ENCODE data around the gene NOXA1.

DNA sequence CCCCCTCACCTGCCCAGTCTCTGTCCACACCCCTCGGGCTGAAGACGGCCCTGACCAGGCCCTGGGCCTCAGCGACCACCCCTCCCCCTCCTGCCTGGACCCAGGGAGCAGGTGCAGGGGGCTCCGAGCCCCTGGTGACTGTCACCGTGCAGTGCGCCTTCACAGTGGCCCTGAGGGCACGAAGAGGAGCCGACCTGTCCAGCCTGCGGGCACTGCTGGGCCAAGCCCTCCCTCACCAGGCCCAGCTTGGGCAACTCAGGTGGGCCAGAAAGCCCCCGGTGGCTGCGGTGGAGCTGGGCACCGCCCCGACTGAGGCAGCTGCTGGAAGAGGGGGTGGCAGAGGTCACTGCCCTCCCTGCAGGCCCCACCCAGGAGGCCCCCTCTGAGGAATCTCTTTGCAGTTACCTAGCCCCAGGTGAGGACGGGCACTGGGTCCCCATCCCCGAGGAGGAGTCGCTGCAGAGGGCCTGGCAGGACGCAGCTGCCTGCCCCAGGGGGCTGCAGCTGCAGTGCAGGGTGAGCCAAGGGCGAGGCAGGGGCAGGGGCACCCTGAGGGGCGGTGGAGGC is 10.2 kb downstream of the NOXA1 start:
- TF ChIP-seq, protein P1, sequence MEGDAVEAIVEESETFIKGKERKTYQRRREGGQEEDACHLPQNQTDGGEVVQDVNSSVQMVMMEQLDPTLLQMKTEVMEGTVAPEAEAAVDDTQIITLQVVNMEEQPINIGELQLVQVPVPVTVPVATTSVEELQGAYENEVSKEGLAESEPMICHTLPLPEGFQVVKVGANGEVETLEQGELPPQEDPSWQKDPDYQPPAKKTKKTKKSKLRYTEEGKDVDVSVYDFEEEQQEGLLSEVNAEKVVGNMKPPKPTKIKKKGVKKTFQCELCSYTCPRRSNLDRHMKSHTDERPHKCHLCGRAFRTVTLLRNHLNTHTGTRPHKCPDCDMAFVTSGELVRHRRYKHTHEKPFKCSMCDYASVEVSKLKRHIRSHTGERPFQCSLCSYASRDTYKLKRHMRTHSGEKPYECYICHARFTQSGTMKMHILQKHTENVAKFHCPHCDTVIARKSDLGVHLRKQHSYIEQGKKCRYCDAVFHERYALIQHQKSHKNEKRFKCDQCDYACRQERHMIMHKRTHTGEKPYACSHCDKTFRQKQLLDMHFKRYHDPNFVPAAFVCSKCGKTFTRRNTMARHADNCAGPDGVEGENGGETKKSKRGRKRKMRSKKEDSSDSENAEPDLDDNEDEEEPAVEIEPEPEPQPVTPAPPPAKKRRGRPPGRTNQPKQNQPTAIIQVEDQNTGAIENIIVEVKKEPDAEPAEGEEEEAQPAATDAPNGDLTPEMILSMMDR (optimal IDR thresholded peaks at IDR 0.05 in 1 of 3, IDR thresholded peaks at IDR 0.05 in 1 of 3, conservative IDR thresholded peaks at IDR 0.05 in 1 of 3; ENCODE audit: extremely low read depth in 1 of 3, insufficient read depth in 2 of 3, low read length in 3 of 3) = no peak
- TF ChIP-seq EZH2 (IDR thresholded peaks at IDR 0.05; ENCODE audit: low read length) = no peak

Data from keratinocyte (primary cell).